ENCODE measurements around the gene RPS6KB2.

GRCh38 chr11:67433536-67434394 lies 5.5 kb downstream of the RPS6KB2 start:
- TF ChIP-seq CTCF (conservative IDR thresholded peaks at IDR 0.05 in 1 of 2, IDR thresholded peaks at IDR 0.05 in 1 of 2; ENCODE audit: low read depth in 1 of 2, low read length in 2 of 2) (no peak), EZH2 (IDR thresholded peaks at IDR 0.05; ENCODE audit: low read length, missing control alignments) (no peak)

Measured in fibroblast of lung (primary cell).